NK-92 treated with Interleukin-12 subunit alpha and Interleukin-12 subunit beta, amount 100 ng/mL, for 24 hours (cell line): ENCODE results near the gene MED16.
"Not testable (repeated sequence)": the region's sequence is repeated elsewhere in the genome, so short reads cannot be mapped to it uniquely, and the experiment has no call there.

Experiments used
- DNase-seq: peaks from one replicate; lab custom pipeline; 2025; lab: John Stamatoyannopoulos, UW

Gene MED16

DNA sequence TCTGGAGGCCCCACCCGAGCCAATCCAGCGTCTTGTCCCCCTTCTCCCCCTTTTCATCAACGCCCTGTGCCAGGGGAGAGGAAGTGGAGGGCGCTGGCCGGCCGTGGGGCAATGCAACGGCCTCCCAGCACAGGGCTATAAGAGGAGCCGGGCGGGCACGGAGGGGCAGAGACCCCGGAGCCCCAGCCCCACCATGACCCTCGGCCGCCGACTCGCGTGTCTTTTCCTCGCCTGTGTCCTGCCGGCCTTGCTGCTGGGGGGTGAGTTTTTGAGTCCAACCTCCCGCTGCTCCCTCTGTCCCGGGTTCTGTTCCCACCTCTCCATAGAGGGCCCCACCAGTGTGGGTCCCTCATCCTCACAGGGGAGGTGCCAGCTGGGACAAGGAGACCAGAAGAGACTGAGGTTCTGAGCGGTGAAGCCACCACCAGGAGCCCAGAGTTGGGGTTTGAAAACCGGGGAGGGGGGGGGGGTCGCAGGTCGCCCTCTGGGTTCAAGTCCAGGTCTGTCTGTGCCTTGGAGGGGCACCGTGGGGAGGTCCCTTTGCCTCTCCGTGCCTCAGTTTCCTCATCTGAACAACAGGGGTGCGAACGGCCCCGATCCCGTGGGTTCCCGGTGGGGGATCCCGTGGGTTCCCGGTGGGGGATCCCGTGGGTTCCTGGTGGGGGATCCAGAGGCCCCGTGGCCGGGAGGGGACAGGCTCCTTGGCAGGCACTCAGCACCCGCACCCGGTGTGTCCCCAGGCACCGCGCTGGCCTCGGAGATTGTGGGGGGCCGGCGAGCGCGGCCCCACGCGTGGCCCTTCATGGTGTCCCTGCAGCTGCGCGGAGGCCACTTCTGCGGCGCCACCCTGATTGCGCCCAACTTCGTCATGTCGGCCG, 40.6 kb downstream of the MED16 start, which contains the start of gene ELANE:
Gene ELANE (plus strand): TSS at position 168 of the 878 bp plus-strand sequence. CDS start 26 bp downstream, at position 194.
- DNase-seq, result no peak

DNA sequence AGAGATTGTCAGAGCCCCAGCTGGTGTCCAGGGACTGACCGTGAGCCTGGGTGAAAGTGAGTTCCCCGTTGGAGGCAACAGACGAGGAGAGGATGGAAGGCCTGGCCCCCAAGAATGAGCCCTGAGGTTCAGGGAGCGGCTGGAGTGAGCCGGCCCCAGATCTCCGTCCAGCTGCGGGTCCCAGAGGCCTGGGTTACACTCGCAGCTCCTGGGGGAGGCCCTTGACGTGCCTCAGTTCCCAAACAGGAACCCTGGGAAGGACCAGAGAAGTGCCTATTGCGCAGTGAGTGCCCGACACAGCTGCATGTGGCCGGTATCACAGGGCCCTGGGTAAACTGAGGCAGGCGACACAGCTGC, 42.0 kb downstream of the MED16 start:
- DNase-seq, result no peak

DNA sequence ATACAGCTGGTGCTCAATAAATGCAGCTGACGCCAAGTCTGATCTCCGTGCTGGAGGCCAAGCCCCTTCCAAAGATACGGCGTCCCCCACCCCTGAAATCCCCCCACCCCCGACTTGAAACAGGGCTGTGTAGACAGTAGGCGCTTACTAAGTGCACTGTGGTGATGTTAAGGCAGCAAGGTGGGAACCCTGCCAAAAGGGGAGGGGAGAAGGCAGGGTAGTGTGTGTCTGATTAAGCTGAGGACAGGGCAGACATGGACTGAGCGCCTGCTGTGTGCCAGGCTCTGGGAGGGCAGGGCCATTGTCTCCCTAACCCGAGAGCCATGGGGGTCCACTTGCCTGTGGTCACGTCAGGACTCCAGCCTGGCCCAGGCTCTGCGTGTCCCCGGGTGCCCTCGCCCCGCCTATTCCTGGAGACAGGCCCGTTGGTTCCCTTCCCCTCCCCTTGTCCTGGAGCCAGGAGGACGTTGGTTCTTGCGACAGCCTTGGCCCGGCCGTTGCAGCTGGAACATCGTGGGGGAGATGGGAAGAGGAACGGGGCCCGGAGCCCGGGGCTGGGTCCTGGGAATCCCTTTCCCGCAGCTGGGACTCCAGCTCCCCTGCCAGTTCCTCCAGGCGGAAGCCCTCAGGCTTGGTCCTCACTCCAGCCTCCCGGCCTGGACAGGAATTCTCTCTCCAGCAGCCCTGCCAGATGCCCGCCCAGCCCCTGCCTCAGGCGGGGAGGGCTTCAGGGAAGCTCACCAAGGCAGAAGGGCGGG, 42.6 kb downstream of the MED16 start:
- no peak for DNase-seq

DNA sequence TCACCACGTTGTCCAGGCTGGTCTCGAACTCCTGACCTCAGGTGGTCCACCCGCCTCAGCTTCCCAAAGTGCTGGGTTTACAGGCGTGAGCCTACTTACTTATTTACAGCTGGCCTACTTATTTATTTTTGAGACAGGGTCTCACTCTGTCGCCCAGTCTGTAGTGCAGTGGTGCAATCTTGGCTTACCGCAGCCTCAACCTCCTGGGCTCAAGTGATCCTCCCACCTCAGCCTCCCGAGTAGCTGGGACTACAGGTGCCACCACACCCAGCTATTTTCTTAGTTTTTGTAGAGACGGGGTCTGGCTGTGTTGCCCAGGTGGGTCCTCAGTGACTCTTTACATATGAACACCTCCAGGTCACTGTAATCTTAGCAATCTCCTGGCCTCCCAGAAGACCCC, 43.8 kb downstream of the MED16 start:
- not testable (repeated sequence) for DNase-seq

DNA sequence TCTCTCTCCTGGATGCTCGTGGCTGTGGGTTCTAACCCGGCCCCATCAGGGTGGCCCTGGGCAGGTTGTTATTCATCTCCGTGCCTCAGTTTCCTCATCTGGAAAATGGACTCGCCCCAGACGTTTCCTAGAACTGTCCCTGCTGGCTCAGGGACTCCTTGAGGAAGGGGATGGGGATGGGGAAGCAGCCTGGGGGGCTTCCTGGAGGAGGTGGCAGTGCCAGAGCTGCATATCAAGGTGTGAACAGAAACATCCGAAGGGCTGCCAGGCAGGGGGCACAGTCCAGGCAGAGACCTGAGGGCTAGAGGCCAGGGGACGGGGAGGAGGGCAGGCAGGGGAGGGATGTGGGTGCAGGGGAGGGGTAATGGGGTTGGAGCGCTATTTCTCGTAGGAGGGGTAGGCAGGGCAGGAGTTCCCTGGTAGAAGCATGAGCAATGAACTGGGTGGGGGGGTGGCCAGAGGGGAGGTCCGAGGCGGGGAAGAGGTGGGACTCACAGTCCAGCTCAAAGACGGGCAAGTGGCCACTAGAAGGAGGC, 44.5 kb downstream of the MED16 start:
- DNase-seq, result no peak

DNA sequence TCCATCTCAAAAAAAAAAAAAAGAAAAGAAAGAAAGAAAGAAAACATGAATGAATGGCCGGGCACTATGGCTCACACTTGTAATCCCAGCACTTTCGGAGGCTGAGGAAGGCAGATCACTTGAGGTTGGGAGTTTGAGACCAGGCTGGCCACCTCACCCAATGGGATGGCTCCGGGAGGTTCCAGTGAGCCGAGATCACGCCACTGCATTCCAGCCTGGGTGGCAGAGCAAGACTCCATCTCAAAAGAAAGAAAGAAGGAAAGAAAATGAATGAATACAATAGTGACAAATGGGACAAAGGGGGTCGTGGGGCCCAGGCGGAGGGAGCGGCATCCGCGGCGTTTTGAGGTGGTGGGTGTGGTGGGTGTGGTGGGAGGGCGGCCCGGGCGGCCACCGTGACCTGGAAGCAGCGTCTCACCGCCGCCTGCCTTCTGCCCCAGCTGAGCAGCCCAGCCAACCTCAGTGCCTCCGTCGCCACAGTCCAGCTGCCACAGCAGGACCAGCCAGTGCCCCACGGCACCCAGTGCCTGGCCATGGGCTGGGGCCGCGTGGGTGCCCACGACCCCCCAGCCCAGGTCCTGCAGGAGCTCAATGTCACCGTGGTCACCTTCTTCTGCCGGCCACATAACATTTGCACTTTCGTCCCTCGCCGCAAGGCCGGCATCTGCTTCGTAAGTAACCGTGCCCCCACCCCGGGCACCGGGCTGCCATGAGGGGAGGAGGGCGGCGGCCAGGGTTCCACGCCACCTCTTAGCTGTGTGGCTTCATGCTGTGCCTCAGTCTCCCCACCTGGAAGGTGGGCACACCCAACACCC, 47.1 kb downstream of the MED16 start:
- no peak for DNase-seq

DNA sequence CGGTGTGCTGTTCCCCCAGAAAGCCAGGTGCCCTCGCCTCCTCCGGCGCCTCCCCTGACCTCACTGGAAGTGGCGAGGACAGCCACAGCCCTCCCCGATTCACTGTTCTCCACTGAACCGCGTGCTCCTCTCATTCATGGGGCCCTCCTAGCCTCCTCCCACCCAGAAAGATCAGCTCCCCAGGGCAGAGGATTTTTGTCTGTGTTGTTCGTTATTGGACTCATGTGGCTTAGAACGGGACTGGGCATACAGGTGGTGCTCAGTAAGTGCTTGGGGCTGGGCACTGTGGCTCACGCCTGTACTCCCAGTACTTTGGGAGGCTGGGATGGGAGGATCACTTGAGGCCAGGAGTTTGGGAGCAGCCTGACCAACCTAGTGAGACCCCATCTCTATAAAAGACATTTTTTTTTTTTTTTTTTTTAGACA, 48.4 kb downstream of the MED16 start:
- no peak for DNase-seq

DNA sequence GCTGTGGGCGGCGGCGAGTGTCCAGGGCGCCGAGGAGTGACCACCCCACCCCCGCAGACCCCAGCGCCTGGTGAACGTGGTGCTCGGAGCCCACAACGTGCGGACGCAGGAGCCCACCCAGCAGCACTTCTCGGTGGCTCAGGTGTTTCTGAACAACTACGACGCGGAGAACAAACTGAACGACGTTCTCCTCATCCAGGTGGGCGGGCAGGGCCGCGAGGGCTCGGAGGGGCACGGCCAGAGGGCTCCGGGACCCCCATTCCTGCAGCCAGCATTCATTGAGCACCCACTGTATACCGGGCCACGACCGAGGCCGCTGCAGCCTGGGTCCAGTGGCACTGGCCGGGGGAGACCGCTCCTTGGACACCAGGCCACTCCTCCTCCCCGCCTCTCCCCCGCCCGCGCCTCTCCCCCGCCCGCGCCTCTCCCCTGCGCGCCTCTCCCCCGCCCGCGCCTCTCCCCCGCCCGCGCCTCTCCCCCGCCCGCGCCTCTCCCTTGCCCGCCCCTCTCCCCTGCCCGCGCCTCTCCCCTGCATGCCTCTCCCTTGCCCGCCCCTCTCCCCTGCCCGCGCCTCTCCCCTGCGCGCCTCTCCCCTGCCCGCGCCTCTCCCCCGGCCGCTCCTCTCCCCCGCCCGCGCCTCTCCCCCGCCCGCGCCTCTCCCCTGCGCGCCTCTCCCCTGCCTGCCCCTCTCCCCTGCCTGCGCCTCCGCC, 49.0 kb downstream of the MED16 start:
- no peak for DNase-seq

DNA sequence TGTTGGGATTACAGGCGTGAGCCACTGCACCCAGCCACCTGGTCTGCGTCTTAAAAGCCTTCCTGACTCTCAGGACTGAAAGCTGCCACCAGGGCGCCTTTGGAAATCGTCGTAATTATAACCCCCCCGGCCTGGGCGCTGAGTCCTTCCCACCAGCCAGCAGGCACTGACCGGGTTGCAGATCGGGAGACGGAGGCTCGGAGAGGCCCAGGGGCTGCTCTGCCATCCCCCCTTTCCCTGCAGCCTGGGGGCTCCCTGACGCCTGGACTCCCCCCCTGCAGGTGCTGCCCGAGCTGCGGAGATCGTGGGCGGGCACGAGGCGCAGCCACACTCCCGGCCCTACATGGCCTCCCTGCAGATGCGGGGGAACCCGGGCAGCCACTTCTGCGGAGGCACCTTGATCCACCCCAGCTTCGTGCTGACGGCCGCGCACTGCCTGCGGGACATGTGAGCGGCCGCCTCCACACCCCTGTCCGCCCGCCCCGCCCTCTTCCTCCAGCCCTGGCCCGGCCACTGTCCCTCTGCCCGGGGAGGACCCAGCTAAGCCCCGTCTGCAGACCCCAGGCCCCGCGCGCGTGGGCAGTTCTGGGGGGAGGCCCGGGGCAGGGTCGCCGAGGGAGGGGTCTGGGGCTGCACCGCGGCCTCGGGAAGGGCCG, 49.7 kb downstream of the MED16 start:
- no peak for DNase-seq

DNA sequence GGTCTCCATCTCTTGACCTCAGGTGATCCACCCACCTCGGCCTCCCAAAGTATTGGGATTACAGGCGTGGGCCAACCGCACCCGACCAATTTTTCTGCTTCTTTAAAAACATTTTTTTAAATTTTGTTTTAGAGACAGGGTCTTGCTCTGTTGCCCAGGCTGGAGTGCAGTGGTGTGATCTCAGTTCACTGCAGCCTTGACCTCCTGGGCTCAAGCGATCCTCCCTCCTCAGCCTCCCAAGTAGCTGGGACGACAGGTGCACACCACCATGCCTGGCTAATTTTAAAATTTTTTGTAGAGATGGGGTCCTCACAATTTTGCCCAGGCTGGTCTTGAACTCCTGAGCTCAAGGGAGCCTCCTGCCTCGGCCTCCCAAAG, 50.2 kb downstream of the MED16 start:
- DNase-seq, result not testable (repeated sequence)

DNA sequence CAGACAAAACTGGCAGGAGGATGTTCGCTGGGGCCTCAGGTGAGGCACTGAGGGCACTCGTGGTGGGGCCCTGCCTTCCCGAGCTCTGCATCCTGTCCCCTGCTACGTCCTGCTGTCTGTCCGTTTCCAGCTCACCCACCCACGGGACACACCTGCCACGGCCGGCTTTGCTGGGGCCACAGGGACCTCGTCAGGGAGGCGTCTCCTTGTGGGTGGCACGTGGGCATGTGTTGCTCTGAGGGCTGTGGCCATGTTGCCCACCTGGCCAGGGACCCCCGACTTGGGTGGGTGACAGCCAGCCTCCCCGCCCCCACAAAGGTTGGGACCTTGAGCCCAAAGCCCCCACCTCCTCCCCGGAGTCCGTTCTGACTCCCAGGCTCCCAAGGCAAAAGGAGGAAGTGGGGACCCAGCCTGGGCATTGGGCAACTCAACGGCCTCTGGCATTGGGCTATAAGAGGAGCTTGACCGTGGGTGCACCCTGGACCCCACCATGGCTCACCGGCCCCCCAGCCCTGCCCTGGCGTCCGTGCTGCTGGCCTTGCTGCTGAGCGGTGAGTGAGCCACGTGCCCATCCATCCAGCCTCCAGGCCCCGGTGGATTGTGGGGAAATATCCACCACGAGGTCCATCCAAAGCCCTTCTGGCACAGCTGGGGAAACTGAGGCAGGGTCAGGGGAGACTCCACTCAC, 52.3 kb downstream of the MED16 start, which contains the start of gene PRTN3:
Gene PRTN3 (plus strand): TSS at position 481 of the 688 bp plus-strand sequence. CDS start 10 bp downstream, at position 491.
- no peak for DNase-seq

DNA sequence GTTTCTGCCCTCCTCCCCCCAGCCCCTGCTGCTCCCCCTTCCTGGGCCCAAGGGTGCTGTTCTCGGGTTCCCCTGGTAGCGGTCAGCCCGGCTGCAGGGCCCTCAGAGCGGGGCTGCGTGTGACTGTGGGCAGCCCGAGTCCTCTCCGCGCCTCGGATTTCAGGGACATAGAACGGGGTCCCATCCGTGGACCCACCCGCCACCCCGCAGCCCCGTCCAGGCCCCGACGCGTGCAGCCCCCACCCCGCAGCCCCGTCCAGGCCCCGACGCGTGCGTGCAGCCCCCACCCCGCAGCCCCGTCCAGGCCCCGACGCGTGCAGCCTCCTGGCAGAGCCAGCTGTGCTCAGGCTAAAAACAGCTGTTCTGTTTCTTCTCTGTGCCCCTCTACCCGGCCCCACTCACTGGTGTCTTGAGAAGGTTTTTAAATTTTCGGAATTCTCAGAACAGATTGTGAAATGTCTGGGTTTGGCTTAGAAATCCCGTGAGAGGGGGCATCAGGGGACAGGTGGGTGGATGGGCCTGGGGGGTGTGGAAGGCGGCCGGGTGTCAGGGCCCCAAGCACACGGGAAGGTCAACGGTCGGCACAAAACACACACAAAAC, 57.7 kb downstream of the MED16 start:
- no peak for DNase-seq

DNA sequence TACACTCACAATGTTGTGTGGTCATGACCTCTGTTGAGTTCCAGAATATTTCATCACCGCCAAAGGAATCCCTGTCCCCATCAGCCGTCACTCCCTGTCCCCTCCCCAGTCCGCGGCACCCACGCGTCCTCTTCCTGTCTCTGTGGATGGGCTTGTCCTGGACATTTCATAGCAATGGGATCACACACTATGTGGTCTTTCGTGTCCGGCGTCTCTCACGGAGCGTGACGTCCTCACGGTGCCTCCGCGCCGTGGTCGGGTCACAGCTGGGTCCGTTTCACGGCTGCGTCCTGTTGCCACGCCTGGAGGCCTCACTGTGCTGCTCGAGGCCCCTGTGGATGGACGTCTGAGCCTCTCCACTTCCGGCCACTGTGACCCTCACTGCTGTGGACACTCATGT, 58.8 kb downstream of the MED16 start:
- no peak for DNase-seq

DNA sequence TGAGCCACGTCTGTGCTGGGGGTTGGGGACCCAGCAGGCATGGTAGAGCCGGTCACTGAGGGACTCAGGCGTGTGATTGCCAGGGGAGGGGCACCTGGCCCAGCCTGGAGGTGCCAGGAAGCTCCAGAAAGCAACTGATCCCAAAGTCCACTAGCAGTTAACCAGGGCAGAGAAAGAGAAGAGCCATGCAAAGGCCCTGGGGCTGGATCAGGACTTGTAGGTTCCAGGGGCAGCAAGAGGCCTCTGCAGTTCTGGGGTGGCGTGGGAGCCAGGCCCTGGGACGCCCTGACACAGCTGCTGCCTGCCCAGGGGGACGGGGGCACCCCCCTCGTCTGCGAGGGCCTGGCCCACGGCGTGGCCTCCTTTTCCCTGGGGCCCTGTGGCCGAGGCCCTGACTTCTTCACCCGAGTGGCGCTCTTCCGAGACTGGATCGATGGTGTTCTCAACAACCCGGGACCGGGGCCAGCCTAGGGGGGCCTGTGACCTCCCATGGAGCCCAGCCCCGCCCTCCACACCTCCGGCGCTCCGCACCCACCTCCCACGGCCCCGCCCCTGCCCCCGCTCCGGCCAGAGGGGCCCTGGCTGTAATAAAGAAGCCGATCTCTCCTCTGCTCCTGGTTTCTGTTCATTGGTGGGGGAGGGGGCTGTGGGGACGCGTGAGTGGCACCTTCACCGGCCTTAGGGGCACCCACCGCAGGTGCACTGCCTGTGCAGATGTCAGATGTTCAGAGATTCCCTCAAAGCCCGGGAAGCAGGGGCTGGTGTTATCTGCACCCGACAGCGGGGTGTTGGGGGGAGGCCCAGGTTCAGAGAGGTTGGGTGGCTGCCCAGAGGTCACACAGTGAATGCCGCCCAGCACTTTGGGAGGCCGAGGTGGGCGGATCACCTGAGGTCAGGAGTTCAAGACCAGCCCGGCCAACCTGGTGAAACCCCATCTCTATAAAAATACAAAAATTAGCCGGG, 61.3 kb downstream of the MED16 start:
- DNase-seq, result no peak

DNA sequence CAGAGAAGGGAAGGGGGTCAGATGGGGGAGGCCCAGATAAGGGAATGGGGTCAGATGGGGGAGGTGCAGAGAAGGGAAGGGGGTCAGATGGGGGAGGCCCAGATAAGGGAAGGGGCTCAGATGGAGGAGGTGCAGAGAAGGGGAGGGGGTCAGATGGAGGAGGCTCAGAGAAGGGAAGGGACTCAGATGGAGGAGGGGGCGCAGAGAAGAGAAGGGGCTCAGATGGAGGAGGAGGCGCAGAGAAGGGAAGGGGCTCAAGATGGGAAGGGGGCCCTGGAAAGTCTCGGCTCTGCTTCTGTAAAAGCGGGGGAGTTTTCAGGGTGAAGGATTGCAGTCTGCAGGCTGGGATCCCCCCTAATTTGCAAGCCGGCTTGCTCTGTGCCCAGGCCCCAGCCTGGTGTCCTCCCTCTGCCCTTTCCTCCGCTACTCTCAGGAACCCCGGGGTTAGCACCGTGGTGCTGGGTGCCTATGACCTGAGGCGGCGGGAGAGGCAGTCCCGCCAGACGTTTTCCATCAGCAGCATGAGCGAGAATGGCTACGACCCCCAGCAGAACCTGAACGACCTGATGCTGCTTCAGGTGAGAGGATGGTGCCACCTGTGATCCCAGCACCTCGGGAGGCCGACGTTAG, 63.7 kb downstream of the MED16 start:
- no peak for DNase-seq

DNA sequence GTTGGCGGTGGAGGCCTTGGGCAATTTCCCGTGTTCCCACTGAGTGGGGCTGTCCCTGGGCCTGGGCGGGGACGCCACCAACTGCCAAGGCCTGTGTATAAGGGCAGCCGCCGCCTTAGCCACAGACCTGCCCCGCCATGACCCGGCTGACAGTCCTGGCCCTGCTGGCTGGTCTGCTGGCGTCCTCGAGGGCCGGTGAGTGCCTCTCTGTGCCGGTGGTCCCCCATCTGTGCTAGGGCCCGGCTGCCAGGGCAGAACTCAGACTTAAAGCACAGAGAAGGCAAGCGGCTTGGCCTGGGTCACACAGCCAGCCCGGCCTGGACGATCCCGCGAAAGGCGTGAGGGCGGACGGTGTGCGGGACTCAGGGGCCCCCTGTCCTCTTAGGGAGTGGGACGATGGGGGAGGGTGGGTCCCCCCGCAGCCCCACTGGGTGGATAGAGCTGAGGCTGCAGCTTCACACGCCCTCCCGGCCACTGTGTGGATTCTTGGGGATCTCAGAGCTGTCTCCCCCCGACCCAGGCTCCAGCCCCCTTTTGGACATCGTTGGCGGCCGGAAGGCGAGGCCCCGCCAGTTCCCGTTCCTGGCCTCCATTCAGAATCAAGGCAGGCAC, 65.2 kb downstream of the MED16 start, which contains the start of gene AZU1:
Gene AZU1 (plus strand): TSS at position 128 of the 612 bp plus-strand sequence. CDS start 10 bp downstream, at position 138.
- DNase-seq, result no peak

DNA sequence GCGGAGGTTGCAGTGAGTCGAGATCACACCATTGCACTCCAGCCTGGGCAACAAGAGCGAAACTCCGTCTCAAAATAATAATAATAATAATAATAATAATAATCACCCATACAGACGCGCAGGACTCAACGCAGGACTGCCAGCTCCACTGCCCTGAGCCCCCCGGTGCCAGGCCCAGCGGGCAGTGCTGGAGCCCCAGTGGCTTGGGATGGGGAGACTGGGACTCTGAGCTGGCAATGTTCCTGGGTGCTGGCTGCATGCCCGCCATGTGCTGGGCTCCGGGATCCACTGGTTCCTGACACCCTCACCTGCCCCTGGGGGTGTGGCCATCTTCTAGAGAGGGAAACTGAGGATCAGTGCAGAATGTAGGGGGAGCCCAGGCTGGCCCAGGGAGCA, 65.7 kb downstream of the MED16 start:
- no peak for DNase-seq
